KOPT-K1 (cell line): Measurements from ENCODE around the gene TAGLN3.

Experiments
- H3K27ac ChIP-seq: fragments of 200-600 bp; sonication (generic); 2 replicates; pipeline ENCODE4 v1.5.1; 2016; ENCODE audit warnings: antibody characterized with exemption, mild to moderate bottlenecking, low read depth, low read length; ENCODE audit not compliant: poor library complexity, severe bottlenecking
- H3K36me3 ChIP-seq: fragments of 200-600 bp; sonication (generic); 2 replicates; pipeline ENCODE4 v1.5.1; 2017; ENCODE audit warnings: antibody characterized with exemption, mild to moderate bottlenecking, low read length, moderate library complexity; ENCODE audit not compliant: insufficient read depth
- H3K9me3 ChIP-seq: fragments of 200-600 bp; sonication (generic); 2 replicates; pipeline ENCODE4 v1.5.1; 2017; ENCODE audit warnings: antibody characterized with exemption, low read length, mild to moderate bottlenecking; ENCODE audit not compliant: insufficient read depth, poor library complexity, severe bottlenecking

TAGLN3 gene

GRCh38 chr3:111999484-112000324 lies 982 bp downstream of the TAGLN3 start:
- H3K36me3 ChIP-seq: no peaks in the 10 kb centered on the region
- no peak overlapping the region for H3K27ac ChIP-seq
- no peaks in the 10 kb centered on the region for H3K9me3 ChIP-seq

- H3K9me3 ChIP-seq: no peaks in the 10 kb centered on the region
- H3K36me3 ChIP-seq: no peaks in the 10 kb centered on the region
- no peak overlapping the region for H3K27ac ChIP-seq
These were observed 1.6 kb downstream of the TAGLN3 start for GRCh38 chr3:112000367-112000771.

- Histone ChIP-seq H3K36me3 (no peaks in the 10 kb centered on the region), H3K9me3 (no peaks in the 10 kb centered on the region), H3K27ac (no peak overlapping the region)
These were observed 2.2 kb downstream of the TAGLN3 start for GRCh38 chr3:112000966-112001365.

GRCh38 chr3:112001526-112001925 lies 2.8 kb downstream of the TAGLN3 start:
- Histone ChIP-seq H3K36me3 (no peaks in the 10 kb centered on the region), H3K27ac (no peak overlapping the region), H3K9me3 (no peaks in the 10 kb centered on the region)

- Histone ChIP-seq H3K27ac (no peak overlapping the region), H3K36me3 (no peaks in the 10 kb centered on the region), H3K9me3 (no peaks in the 10 kb centered on the region)
These were observed 3.6 kb downstream of the TAGLN3 start for GRCh38 chr3:112002096-112002971.

- Histone ChIP-seq H3K9me3 (no peaks in the 10 kb centered on the region), H3K36me3 (no peaks in the 10 kb centered on the region), H3K27ac (no peak overlapping the region)
These were observed 4.8 kb downstream of the TAGLN3 start for GRCh38 chr3:112003321-112004080.

- Histone ChIP-seq H3K27ac (no peak overlapping the region), H3K9me3 (no peaks in the 10 kb centered on the region), H3K36me3 (no peaks in the 10 kb centered on the region)
These were observed 5.5 kb downstream of the TAGLN3 start for GRCh38 chr3:112004187-112004586.

GRCh38 chr3:112004669-112005068 lies 5.9 kb downstream of the TAGLN3 start:
- Histone ChIP-seq H3K9me3 (no peaks in the 10 kb centered on the region), H3K27ac (no peak overlapping the region), H3K36me3 (no peaks in the 10 kb centered on the region)

GRCh38 chr3:112005091-112005672 lies 6.5 kb downstream of the TAGLN3 start:
- no peaks in the 10 kb centered on the region for H3K36me3 ChIP-seq
- no peaks in the 10 kb centered on the region for H3K9me3 ChIP-seq
- no peak overlapping the region for H3K27ac ChIP-seq

GRCh38 chr3:112007633-112008032 lies 8.9 kb downstream of the TAGLN3 start:
- H3K27ac ChIP-seq: no peak overlapping the region
- H3K36me3 ChIP-seq: no peaks in the 10 kb centered on the region
- H3K9me3 ChIP-seq: no peaks in the 10 kb centered on the region

- H3K36me3 ChIP-seq: no peaks in the 10 kb centered on the region
- H3K9me3 ChIP-seq: no peaks in the 10 kb centered on the region
- H3K27ac ChIP-seq: no peak overlapping the region
These were observed 10.9 kb downstream of the TAGLN3 start for GRCh38 chr3:112009670-112010069.

GRCh38 chr3:112010636-112011035 lies 11.9 kb downstream of the TAGLN3 start:
- H3K9me3 ChIP-seq: no peaks in the 10 kb centered on the region
- H3K36me3 ChIP-seq: no peaks in the 10 kb centered on the region
- H3K27ac ChIP-seq: no peak overlapping the region

GRCh38 chr3:112011376-112011940 lies 12.7 kb downstream of the TAGLN3 start:
- no peak overlapping the region for H3K27ac ChIP-seq
- no peaks in the 10 kb centered on the region for H3K36me3 ChIP-seq
- H3K9me3 ChIP-seq: no peaks in the 10 kb centered on the region

GRCh38 chr3:112012205-112012992 lies 13.7 kb downstream of the TAGLN3 start:
- Histone ChIP-seq H3K27ac (no peak overlapping the region), H3K36me3 (no peaks in the 10 kb centered on the region), H3K9me3 (no peaks in the 10 kb centered on the region)
